Skin of body (tissue), 2 donors: ENCODE results near the gene GALK1. TPM values are rescaled to one million over a fixed set of nuclear protein-coding genes. Genes with fewer than 3 reads are reported as not detected.

ENCODE experiments used
- DNase-seq: peaks from one replicate; lab custom pipeline; 2025; lab: John Stamatoyannopoulos, UW
- total RNA-seq: library from RNA; depleted of rRNA; stranded (reverse); fragments of >200 nt; gene quantifications from one replicate; pipeline ENCODE4 v1.2.3, GENCODE V29; 2014

Gene GALK1
- total RNA-seq, 1 donor from 2014 or later = 19.1 TPM

- DNase-seq = no peak
Measured at GRCh38 chr17:75729351-75729750, 35.6 kb downstream of the GALK1 start.

- no peak for DNase-seq
Measured at GRCh38 chr17:75727391-75727790, 37.6 kb downstream of the GALK1 start.

DNA sequence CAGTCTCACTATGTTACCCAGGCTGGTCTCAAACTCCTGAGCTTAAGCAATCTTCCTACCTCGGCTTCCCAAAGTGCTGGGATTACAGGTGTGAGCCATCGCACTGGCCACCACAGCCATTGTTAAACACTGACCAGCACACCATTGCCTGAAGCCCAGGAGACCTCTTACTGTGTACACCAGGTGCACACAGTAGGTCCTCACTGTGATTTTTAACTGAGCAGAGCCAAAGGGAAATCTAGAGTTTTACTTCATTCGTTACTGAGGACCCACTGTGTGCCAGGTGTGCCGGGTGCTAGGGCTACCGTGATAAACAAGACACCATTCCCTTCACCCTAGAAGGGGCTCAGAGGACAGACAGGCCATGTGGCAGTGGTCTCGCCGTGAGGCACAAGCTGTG, 39.5 kb downstream of the GALK1 start:
- no peak for DNase-seq

DNA sequence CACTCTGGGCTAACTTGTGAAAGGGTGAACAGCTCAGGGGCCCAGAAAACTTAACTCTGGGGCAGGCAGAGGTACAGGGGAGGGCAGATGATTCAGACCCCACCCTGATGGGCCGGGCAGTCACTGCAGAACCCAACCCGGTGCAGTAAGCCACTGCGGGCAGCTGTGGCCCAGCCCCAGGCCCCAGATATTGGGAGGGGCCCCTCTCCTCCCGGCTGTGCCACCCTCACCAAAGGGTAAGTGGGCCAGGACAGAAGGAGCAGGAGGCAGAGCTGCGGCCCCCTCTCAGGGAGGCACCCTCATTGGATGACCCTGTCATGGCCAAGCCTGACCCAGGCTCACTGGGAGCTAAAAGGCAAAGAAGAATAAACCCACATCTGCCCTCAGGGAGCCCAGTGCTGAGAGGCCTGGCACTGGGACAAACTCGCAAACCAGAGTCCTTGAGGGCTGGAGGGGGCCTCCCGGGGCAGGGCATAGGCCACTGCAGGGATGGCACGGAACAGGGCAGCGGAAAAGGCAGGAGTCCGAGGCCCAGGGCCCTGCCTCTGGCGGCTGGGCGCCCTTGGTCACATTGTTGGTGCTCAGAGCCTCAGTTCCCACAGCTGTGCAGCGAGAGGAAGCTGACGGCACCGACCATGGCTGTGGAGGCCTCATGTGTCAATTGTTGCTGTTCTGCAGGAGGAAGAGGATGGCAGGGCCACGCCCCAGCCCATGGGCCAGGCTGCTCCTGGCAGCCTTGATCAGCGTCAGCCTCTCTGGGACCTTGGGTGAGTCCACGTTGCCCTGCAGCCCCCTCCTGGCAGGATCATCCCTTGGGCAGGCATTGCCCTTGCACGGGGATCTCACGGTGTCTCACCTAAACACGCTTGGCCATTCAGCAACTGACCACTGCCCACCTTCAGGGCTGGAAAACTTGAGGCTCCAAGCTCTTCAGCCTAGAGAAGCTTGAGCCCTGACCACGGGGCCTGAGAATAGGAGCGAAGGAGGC, 40.7 kb downstream of the GALK1 start:
- no peak for DNase-seq

GRCh38 chr17:75723171-75723930, 41.6 kb downstream of the GALK1 start:
- no peak for DNase-seq

GRCh38 chr17:75722542-75723095, 42.4 kb downstream of the GALK1 start:
- DNase-seq = no peak

DNA sequence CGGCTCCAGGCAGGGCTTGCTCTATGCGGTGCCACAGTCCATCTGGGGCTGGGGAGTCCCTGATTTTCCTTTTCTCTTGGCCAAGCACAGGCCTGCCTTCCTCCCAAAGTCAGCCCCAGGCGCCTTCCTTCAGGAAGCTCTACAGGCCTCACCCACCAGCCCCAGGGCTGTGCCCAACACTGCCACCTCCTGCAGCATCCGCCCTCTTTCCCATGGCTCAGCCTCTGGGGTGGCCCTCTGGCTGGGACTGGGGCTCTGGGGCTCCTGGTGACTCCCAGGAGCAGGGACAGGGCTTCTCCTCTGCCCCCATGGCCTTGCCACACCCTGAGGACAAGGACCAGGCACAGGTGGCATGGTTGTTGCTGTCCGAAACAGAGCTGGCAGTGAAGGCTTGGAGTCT, 42.9 kb downstream of the GALK1 start:
- no peak for DNase-seq

- no peak for DNase-seq
Measured at GRCh38 chr17:75721463-75722011, 43.5 kb downstream of the GALK1 start.

- no peak for DNase-seq
Measured at GRCh38 chr17:75720656-75721462, 44.1 kb downstream of the GALK1 start, which contains the start of gene ITGB4. TSS of gene ITGB4 (plus strand) at chr17:75721459. CDS start at chr17:75724704, 3,245 bp downstream.

DNA sequence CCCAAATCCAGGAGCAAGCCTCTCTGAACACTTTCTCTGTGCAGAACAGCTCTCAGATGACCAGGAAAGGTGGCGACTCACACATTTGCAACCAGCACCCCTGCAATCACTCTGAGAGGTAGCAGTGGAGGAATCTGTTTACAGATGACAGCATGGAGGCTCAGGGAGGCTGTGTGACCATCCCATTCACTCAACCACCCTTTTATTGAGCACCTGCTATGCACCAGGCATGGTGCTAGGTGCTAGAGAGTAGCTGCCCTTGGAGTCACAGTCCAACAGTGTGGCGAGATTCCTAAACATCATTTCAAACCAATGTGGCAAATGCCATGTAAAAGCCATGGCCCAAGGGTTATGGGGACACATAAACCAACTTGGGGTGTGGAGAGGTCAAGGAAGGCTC, 45.3 kb downstream of the GALK1 start:
- DNase-seq = no peak

DNA sequence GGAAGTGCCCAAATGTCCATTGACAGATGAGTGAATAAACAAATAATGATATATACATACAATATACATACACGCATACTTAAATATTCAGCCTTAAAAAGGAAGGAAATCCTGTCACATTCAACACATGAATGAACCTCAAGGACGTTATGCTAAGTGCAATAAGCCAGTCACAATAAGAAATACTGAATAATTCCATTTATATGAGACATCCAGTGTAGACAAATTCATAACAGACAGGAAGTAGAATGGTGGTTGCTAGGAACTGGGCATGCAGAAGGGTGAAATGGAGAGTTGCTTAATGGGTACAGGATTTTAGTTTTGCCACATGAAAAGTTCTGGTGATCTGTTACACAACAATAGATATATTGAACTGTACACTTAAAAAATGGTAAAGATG, 52.5 kb downstream of the GALK1 start:
- no peak for DNase-seq

Other genes with a start within 250 kb of the GALK1 start
- gene CASKIN2, start 249.7 kb downstream of the GALK1 start, total RNA-seq = 7.1 TPM
- 13.6 TPM for gene TSEN54, start 248.7 kb downstream of the GALK1 start, total RNA-seq
- 17.8 TPM for gene LLGL2, start 239.5 kb downstream of the GALK1 start, total RNA-seq
- gene MYO15B, start 177.4 kb downstream of the GALK1 start, total RNA-seq = 117 TPM
- gene SMIM5, start 131.8 kb downstream of the GALK1 start, total RNA-seq = 7.2 TPM
- 22.3 TPM for gene RECQL5, start 98.0 kb downstream of the GALK1 start, total RNA-seq
- gene SAP30BP, start 97.9 kb downstream of the GALK1 start, total RNA-seq = 41.4 TPM
- 31.4 TPM for gene ITGB4, start 43.7 kb downstream of the GALK1 start, total RNA-seq
- gene UNK, start 19.6 kb upstream of the GALK1 start, total RNA-seq = 39.2 TPM
- gene UNC13D, start 79.2 kb upstream of the GALK1 start, total RNA-seq = 8.5 TPM
- 33.9 TPM for gene WBP2, start 90.1 kb upstream of the GALK1 start, total RNA-seq
- 21.5 TPM for gene TRIM47, start 113.4 kb upstream of the GALK1 start, total RNA-seq
- 9.2 TPM for gene TRIM65, start 131.8 kb upstream of the GALK1 start, total RNA-seq
- gene MRPL38, start 139.7 kb upstream of the GALK1 start, total RNA-seq = 20.8 TPM
- gene FBF1, start 175.8 kb upstream of the GALK1 start, total RNA-seq = 11.5 TPM
- gene ACOX1, start 214.0 kb upstream of the GALK1 start, total RNA-seq = 57.9 TPM
- 16.0 TPM for gene TEN1, start 214.0 kb upstream of the GALK1 start, total RNA-seq
- gene CDK3, start 235.7 kb upstream of the GALK1 start, total RNA-seq = 7.6 TPM